GM10847 (cell line): ENCODE data around the gene CELSR1.

Experiments
- POLR2A ChIP-seq: IDR thresholded peaks from 2 replicates; pipeline ENCODE4 v1.6.1; 2011; ENCODE audit not compliant: insufficient read length; ENCODE audit errors: extremely low read depth

Gene CELSR1

DNA sequence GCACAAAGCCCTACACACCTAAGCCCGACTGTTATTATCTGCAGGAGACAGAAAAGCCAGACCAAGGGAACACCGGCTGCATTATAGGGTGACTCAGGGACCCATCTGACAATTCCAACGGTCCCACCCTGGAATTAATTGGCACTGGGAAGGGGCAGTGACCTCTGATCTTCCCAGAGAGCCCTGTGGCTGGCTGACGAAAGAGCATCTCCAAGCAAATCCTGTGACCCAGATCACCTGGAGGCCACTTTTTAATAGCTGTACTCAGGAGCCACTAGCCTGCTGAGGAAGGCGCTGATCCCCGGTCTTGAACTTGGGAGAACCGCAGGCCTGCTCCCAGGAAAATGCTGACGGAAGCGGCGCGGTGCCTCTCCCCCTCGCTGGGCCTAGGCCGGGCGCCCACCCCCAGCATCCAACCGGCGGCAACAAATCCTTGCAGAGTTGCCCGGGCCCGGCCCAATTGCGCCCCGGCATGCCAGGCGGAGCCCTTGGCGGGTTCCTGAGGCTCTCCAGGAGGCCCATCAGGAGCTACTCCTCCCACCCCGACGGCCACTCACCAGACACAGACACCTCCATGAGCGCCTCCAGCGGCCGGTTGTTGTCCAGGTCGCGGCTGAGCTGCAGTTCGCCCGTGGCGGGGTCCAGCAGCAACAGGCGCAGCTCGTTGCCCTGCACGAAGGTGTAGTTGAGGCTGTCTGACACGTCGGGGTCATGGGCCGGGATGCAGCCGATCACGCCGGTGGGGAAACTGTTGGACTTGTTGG lies 4.2 kb downstream of the CELSR1 start:
- TF ChIP-seq POLR2A, result no peak

DNA sequence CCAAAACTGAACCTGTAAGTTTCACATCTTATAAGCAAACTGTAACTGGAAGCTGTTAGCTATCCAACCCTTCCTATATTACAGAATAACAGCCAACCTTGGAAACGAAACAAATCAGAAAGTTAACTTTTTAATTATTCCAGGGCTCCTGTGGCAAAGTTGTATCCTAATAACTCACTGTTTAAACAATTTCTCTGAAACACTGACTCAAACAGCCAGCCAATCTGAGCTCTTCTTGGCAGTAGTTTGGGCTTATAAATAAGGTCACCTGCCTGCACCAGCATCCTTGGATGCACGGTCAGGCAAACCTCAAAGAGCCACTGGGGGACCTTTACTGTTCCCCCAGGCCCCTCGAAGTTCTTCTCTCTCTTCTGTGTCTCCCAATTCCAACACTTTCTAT lies 5.0 kb downstream of the CELSR1 start:
- no peak for TF ChIP-seq POLR2A

DNA sequence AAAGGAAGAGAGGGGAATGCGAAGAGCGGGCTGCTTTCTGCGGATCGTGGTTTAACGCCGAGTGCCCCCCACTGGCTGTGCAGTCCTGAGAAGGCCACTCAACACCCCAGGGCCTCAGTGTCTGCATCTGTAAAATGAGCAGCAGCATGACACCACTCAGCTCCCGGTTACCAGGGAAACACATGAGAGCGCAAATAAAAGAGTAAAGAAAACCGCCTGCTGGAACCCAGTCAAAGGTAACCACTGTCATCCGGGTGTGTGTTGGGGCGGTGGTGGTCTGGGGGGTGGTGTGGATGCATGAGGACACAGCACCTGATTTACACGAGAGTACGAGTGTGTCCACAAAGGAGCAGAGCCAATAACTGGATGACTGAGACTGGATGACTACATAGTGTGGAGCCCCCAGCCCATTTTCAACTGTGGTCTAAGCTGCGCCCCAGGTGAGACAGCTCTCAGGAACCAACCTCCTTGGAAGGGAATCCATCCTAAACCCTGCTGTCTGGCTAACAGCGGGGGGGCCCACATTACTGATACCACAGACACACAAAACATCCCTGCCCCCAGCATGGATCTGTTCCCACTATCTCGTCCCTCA lies 5.7 kb downstream of the CELSR1 start:
- TF ChIP-seq POLR2A, result no peak

DNA sequence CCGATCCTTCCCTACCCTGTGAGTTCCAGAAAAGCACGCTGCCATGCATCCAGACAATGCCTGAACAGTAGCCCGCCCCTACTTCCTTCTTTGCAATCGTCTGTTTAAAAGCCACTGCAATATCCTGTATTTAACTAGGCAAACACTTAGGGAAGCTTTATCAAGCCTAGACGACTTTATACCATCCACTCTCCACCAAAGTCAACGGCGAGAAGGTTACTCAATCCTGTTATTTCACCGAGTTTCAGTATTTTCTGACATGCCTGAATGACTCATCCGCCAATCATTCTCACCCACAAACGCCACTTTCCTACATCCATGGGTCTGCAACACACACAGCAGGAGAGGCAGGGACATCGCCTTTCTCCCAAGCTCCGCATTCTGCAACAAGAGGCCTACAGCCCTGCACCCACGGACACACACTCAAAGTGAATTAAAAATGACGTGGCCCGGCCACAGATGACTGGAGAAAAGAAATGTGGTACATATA lies 9.3 kb downstream of the CELSR1 start:
- TF ChIP-seq POLR2A, result no peak

DNA sequence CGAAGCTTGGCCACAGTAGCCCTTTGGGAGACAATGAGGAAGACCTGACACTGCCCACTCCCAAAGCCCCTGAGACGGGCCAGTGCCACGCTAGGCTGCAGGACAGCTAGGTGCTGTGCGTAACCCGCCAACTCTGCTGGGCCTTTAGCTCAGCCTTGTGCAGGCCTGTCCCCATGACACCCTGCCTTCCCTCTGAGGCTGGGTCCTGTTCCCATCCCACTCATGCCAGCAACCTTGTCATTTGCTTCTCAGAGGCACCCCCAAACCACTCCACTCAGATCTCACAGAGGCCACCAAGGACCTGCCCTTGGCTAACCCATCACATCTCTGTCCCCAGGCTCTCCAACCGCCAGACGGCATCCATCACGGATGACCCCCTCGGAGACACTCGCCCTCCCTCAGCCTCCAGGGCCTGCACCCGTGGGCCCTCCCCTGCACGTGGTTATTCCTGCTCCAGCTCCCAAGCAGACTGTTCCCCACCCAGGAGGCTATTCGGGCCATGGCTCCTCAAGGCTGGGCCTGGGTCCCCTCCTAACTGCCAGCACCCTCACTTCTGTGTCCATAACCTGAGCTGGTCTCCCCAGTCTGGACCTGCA lies 11.1 kb downstream of the CELSR1 start:
- TF ChIP-seq POLR2A, result no peak

DNA sequence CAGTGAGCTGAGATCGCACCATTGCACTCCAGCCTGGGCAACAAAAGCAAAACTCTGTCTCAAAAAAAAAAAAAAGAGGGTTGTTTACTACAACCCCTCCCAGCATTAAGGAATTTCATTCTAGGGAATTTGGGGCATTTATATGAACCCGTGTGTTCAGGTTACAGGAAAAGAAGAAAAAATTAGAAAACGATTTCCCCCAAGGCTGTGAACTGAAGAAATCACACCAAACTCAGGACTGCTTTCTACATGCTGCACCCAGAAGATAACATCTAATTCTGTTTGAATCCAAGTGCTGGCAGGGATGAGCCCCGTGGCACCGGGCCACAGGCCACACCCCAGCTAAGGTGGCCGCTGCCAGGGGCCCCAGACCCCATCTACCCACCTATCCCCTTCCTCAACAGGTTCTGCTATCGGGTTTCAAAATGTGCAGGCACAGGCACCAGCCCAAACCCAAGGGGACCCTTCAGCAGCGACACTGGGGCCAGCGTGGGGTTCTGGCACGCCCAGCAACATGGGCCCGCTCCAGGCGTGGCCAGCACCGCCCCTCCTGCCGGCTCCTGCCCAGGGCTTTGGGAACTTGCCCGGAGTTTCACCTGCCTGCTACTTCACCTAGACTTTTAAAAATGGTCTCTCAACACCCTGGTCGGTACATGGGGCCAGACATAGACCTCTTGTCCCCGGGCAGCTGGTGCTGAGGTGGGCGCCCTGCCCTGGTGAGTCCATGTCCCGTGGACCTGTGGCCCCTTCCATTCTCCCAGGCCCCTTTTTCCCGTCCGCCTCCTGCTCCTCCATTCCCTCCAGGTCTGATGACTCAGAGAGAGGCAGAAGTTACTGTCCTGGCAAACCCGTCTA lies 11.8 kb downstream of the CELSR1 start:
- TF ChIP-seq POLR2A, result no peak

DNA sequence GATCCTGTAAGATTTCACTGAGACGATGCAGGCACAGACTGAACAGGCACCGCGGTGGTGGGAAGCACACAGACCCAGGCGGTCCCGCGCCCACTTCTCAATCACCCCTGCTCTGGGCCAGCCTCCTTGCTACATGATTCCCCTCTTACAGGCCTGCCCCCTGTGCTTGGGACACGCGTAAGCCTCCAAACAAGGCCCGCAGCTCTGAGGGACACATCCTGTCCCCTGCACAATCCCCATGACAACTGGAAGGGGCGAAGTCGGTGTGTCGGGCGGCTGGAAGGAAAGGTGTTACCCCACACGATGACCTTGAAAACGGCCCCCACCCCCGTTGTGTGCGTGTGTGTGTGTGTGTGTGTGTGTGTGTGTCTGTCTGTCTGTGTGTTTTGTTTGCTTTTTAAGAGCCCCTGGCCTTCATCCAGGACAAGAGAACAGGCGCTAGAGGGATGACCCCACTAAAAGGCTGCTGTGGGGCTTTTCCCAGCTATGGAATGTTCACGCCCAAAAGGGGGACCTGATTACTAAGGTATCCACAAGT lies 13.1 kb downstream of the CELSR1 start:
- TF ChIP-seq POLR2A, result no peak

DNA sequence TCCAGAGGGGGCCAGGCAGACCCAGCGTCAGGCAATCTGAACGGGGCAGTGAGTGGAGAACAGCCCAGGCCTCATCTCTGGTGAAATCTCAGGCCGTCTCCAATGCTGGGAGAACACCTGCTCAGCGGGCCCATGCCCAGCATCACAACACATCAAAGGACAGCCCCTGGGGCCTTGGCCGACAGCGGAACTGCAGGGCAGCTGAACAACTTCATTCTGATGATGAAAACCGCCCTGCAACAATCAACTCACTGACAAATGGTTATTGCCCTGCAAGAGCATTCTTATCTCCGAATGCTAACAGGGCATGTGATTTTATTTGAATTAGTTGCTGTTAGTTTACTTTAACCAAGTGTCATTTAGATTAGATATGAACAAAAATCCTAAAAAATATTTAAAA lies 14.6 kb downstream of the CELSR1 start:
- no peak for TF ChIP-seq POLR2A

DNA sequence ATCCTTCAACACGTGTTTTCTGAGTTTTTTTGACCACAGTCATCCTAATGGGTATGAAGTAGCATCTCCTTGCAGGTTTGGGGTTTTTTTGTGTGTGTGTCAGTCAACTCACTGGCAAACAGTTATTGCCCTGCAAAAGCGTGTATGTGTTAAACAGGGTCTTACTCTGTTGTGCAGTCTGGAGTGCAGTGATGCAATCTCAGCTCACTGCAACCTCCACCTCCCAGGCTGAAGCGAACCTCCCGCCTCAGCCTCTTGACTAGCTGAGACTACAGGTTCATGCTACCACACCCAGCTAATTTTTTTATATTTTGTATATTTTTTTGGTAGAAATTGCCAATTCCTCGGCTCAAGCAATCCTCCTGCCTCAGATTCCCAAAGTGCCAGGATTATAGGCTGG lies 15.4 kb downstream of the CELSR1 start:
- TF ChIP-seq POLR2A, result no peak

DNA sequence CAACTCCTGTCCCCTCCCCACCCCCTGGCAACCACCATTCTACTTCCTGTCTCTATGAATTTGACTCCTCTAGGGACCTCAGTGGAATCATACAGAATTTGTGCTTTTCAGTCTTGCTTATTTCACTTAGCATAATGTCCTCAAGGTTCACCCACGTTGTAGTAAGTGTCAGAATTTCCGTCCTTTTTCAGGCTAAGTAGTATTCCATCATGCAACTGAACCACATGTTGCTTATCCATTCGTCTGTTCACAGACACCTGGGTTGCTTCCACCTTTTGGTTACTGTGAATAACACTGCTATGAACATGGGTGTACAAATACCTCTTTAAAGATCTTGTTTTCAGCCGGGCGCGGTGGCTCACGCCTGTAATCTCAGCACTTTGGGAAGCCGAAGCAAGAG lies 16.5 kb downstream of the CELSR1 start:
- TF ChIP-seq POLR2A, result no peak

DNA sequence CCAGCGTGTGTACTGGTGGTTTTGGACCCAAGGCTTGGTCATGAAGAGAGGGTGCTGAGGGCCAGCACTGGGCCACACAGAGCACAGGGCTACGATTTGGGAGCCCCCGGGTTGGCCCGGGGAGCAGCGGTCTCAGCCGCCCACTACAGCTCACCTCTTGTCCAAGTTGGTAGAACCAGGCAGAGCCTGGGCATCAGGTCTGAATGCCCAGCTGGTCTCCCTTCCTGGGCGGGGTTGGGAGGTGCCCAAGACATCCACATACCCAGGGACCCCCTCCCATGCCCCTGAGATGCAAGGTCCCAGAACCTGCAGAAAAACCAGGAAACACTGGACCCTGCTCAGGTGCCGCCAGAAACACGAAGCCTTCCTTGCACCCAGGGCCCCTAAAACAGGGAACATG lies 18.0 kb downstream of the CELSR1 start:
- TF ChIP-seq POLR2A, result no peak

DNA sequence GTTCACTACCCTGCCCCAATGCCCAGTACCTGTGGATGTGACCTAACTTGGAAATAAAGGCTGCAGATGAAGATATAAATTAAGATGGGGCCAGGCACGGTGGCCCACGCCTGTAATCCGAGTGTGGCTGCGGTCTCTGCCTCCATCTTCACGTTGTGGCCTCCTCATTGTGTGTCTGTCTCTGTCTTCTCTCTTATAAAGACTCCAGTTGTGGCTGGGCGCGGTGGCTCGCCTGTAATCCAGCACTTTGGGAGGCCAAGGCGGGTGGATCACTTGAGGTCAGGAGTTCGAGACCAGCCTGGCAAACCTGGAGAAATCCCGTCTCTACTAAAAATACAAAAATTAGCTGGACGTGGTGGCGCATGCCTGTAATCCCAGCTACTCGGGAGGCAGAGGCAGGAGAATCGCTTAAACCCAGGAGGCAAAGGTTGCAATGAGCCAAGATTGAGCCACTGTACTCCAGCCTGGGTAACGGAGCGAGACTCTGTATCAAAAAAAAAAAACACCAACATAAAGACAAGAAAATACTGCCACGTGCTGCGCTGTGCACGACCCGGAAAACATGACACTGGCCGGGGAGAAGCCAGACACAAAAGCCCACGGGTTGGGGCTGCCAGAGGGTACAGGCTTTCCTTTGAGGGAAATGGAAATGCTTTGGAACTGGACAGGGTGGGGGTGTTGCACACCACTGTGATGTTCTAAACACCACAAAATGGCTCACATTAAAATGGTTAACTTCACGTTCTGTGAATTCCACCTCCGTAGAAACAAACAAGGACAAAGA lies 18.7 kb downstream of the CELSR1 start:
- no peak for TF ChIP-seq POLR2A

DNA sequence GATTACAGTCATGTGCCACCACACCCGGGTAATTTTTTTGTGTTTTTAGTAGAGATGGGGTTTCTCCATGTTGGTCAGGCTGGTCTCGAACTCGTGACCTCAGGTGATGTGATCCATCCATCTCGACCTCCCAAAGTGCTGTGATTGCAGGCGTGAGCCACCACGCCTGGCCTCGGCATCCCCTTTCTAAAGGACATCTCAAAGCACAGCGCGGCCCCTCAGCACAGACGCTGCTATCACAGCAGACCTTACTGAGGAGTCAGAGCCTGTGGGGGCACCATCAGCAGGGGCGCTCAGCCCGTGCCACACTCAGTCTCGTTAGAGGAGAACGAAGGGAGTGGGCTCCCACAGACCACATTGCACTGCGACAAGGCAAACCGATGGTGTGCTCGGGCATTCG lies 19.4 kb downstream of the CELSR1 start:
- no peak for TF ChIP-seq POLR2A

DNA sequence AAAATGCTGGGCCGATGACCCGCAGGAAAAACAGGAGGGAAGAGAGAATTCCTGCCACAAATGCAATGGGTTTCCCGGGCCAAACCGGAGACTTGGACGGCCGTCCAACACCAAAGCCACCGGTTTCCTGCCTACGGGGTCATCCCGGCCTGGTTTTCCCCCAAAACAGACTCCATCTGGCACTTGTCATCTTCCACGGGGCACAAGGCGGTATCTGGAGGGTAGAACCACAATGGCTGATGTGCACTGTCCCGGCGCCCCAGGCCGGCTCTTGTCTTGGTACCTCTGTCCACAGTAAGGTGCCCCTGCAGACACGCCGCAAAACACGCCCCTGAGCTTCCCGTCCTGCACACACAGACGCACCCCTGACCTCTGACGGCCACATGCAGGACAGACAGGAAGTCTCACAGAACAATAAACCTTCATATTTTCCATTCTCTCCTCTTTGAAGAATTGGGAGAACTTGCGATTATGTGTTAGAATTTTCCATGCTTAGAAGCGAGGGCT lies 20.1 kb downstream of the CELSR1 start:
- TF ChIP-seq POLR2A, result no peak
